Left hindlimb (tissue), 1 donor: ENCODE results near the gene ANKS1A.
"Not testable (repeated sequence)": the region's sequence is repeated elsewhere in the genome, so short reads cannot be mapped to it uniquely, and the experiment has no call there.

Experiments
- DNase-seq: peaks from one replicate; pipeline ENCODE4 v3.0.0-alpha.2; 2018

ANKS1A gene, protein sequence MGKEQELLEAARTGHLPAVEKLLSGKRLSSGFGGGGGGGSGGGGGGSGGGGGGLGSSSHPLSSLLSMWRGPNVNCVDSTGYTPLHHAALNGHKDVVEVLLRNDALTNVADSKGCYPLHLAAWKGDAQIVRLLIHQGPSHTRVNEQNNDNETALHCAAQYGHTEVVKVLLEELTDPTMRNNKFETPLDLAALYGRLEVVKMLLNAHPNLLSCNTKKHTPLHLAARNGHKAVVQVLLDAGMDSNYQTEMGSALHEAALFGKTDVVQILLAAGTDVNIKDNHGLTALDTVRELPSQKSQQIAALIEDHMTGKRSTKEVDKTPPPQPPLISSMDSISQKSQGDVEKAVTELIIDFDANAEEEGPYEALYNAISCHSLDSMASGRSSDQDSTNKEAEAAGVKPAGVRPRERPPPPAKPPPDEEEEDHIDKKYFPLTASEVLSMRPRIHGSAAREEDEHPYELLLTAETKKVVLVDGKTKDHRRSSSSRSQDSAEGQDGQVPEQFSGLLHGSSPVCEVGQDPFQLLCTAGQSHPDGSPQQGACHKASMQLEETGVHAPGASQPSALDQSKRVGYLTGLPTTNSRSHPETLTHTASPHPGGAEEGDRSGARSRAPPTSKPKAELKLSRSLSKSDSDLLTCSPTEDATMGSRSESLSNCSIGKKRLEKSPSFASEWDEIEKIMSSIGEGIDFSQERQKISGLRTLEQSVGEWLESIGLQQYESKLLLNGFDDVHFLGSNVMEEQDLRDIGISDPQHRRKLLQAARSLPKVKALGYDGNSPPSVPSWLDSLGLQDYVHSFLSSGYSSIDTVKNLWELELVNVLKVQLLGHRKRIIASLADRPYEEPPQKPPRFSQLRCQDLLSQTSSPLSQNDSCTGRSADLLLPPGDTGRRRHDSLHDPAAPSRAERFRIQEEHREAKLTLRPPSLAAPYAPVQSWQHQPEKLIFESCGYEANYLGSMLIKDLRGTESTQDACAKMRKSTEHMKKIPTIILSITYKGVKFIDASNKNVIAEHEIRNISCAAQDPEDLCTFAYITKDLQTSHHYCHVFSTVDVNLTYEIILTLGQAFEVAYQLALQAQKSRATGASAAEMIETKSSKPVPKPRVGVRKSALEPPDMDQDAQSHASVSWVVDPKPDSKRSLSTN

DNA sequence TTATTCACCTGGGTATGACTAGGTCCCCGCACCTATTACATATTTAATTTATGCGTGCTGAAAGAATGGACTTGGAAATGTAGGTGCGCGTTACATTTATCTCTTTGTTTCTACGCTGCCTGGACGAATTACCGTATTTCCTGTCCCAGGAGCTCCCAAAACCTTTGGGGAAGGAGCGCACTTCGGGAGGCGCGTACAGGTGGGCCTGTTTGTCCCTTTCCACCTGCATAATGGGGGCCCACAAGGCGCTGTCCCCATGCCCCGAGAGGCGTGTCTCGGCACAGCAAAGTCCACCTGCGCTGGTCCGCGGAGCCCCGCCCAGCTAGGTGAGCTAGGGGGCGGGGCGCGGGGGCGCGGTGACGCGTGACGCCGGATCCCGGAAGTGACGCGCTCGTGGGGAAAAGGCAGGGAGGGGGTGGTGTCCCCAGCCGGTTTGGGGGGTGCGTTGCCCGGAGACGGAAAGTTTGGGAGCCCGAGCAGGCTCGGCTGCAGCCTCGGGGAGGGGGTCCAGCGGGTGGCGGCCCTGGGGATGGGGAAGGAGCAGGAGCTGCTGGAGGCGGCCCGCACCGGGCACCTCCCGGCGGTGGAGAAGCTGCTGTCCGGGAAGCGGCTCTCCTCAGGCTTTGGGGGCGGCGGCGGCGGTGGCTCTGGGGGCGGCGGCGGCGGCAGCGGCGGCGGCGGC is at the start of gene ANKS1A:
TSS of gene ANKS1A (plus strand) at position 382 of the 682 bp plus-strand sequence. CDS start at position 530, 148 bp downstream.
- peak; percentile 86 for DNase-seq

DNA sequence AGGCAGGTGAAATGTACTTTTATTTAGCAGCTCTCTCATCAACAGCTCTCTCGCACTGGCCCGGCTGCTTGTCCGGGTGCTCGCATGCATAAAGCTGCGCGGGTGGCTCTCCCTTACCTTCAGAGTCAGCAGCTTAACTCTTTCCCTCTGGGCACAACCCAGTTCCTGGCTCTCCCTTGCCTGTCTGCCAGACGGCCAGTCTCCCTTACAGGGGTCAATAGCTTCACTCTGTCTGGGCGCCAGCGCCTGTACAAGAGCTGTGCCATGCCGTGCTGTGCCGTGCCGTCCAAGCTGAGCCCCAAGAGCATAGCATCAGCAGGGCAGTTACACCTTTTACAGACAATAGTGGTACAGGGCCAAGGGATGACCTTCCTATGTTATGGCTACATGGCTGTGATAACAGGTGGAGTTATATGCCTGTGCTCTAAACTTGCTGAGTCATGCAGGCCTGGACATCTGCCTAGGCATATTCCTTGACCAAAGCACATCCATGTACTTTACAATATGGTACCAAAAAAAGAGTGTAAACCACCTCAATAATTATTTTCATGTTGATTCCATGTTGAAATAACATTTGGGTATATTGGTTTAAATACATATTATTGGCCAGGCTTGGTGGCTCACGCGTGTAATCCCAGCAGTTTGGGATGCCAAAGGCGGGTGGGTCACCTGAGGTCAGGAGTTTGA is 49.2 kb upstream of the ANKS1A start:
- no peak for DNase-seq

DNA sequence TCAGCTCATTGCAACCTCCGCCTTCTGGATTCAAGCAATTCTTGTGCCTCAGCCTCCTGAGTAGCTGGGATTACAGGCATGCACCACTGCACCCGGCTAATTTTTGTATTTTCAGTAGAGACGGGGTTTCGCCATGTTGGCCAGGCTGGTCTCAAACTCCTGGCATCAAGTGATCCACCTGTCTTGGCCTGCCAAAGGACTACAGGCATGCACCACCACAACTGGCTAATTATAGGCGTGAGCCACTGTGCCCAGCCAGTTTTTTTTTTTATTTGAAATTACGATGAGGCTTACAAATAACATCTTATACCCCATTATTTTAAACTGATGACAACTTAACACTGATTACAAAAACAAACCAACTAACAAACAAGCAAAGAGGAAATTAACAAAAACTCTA is 40.0 kb upstream of the ANKS1A start:
- not testable (repeated sequence) for DNase-seq

DNA sequence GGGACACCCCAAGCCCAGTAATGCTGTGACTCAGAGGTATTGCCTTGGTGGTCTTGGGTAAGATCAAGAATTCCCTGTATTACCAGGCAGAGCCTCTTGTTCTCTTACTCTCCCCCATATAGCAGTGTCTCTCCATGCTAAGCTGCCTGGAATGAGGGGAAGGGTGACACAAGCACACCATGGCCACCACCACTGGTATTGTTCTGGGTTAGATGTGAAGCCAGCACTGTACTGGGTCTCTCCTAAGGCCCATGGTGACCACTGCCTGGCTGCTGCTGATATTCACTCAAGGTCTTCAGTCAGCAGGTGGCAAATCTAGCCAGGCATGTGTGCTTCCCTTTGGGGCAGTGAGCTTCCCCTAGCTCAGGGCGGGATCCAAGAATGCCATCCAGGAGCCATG is 37.7 kb upstream of the ANKS1A start:
- no peak for DNase-seq

DNA sequence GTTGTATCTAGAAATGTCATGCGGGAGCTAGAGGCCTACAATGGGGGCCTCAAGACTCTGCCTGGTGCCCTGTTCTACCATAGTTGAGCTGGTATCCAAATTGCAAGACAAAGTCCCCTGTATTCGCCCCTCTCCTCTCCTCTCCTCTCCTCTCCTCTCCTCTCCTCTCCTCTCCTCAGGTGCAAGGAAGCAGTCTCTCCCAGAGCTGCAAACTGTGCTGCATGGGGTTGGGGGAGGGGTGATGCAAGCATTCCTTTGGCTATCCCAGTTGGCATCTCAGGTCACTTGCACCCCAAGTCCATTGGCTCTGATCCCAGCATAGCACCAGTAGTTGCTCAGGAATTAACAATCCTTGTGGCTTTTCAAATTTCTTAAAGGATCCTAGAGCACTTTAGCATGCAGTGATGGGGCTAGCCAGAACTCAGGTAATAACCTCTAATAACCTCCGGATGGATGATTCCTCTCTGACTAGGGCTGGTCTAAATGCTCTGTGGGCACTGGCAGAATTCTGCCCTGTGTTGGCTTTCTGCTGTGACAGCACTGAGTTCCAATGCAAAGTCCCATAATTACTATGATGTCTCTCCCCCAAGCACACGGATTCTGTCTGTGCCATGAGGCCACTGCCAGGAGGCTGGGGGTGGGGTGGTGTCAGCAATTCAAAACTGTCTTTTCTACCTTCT is 36.5 kb upstream of the ANKS1A start:
- DNase-seq, result no peak

DNA sequence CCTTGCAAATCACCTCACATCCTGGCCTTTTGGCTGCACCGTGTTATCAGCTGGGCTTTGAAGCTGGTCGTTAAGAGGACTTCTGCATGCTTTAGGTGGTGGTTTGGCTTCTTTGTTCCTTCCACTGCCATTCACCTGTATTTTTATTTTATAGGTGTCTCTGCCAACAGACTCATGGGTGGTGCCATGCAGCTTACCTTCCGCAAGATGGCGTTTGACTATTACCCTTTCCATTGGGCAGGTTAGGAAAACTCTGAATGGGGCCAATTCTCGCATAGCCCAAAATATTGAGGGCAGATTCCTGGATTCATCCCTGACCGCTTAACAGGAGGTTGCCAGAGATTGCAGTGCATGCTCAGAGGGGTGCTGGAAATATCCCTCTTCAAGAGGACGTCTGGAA is 33.6 kb upstream of the ANKS1A start:
- DNase-seq, result no peak

DNA sequence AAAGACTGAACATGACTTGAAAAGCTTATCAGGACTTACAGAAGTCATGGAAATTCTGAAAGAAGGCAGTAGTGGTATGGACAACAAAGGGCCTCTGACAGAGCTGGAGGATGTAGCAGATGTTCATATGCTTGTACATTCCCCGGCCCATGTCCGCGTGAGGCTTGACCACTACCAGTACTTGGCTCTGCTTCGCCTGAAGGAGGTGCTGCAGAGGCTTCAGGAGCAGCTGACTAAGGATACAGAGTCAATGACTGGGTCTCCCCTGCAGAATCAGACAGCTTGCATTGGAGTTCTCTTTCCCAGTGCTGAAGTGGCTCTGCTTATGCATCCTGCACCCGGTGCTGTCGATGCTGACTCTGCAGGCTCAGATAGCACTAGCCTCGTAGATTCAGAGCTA is 30.4 kb upstream of the ANKS1A start:
- no peak for DNase-seq

DNA sequence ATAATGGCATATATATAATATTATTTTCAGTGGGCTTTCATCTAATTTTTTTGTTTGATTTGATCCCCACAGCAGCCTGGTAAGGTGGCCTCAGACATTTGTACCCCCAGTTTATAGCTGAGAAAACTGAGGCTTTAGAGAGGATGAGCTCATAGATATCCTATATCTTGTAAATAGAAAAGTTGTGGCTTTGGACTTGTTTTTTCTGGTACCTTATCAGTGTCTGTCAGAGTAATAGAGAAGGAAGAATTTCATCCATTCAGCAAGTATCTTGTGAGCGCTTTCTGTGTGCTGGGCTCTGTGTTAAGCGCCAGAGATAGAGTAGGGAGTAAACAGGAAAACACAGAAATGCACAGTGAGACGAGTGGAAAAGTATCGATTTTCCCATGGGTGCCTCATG is 29.1 kb upstream of the ANKS1A start:
- DNase-seq, result no peak

DNA sequence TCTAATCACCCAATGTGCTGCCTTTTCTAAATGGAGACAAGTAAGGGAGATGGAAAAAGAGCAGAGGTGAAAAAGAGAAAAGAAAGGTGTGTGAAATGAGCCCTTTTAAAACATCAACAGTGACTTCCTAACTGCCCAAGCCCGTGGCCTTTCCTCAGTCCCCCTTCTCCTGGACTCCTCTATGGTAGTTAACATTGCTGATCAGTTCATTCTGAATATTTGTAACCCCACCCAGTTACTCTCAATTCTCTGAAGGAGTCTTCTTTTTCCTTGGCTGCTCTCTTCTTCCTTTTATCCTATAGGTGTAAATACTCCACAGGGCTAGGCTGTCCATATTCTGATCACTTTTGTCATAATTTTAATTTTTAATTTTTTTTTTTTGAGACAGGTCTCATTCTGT is 28.3 kb upstream of the ANKS1A start:
- DNase-seq, result no peak

DNA sequence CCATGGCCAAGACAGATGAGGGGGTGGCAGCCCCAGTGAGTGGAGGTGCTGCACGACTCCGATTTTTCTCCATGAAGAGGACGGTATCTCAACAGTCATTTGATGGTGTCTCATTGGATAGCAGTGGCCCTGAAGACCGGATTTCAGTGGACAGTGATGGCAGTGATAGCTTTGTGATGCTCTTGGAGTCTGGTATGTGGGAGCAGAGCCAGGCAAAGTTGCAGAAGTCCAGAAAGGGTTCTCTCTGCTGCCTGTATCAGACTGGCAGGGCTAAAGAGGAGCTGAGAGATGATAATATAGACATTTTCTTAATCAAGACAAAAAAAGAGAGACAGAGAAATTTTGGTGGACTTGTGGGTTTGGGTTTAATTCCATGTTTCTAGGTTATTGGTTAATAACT is 25.0 kb upstream of the ANKS1A start:
- DNase-seq, result no peak

DNA sequence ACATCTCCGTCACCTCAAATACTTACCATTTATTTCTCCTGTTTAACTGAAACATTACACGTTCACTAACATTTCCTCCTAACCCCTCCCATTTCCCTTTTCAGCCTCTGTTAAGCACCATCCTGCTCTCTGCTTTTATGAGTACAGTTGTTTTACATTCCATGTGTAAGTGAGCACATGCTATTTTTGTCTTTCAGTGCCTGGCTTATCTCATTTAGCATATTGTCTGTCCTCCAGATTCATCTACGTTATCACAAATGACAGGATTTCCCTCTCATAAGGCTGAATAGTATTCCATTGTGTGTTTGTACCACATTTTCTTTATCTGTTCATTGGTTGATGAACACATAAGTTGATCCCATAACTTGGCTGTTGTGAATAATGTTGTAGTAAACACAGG is 23.9 kb upstream of the ANKS1A start:
- no peak for DNase-seq

DNA sequence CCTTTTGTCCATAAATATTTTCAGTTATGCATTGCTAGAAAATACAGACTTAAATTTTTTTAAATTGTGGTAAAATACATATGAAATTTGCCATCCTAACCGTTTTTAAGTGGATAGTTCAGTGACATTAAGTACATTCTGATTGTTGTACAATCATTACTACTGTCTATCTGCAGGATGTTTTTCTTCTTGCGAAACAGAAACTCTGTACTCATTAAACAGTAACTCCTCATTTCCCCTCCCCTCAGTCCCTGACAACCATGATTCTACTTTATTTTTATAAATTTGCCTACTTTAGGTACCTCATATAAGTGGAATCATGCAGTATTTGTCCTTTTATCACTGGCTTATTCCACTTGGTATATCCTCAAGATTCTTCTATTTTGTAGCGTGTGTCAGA is 22.5 kb upstream of the ANKS1A start:
- no peak for DNase-seq

DNA sequence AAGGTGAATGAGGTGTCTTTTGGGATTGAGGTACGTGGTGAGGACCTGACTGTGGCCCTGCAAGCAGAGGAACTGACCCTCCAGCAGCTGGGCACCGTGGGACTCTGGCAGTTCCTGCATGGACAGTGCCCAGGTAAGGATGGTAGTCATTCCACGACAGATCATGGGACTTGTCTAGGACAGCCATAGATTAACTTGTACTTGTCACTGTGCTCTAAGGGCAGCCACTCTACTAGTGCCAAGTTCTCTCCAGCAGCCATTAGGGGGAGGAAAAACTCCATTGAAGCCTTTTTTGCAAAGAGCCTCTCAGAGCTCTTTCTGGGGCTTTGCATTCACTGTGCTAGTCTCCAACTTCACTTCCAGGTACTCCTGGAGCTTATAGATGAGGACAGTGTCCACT is 21.6 kb upstream of the ANKS1A start:
- DNase-seq, result no peak

DNA sequence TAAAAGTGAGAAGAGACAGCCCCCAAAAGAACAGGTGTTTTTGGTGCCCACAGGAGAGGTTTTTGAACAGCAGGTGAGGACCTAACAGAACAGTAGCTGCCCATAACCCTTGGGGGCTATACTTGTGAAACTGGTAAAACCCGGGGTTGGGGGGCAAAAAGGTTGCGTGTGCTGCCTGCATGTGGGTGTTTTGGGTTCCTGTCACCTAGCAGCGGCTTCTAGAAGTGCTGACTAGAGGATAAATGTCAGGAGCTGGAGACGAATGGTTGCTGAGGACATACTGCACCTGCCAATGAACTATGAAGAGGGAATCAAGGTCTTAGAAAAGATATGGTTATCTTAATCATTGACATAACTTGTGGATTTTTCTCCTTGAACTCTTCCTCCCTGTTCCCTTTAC is 17.2 kb upstream of the ANKS1A start:
- DNase-seq, result no peak

DNA sequence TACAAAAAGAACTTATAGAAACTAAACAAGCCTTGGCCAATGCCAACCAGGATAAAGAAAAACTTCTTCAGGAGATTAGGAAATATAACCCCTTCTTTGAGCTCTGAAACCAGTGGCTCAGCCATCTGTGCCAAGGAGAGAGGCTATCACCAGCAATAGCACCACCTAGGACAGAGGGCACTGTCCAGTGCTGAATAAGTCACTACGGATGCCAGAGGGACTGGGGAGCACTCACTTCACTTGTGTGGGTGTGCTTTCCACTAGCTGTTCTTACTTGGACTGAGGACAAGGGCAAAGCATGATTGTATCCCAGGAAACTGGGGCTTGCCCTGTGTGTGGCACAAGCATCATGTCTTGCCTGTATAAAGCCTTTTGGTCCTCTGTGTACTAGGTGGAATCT is 16.7 kb upstream of the ANKS1A start:
- no peak for DNase-seq

DNA sequence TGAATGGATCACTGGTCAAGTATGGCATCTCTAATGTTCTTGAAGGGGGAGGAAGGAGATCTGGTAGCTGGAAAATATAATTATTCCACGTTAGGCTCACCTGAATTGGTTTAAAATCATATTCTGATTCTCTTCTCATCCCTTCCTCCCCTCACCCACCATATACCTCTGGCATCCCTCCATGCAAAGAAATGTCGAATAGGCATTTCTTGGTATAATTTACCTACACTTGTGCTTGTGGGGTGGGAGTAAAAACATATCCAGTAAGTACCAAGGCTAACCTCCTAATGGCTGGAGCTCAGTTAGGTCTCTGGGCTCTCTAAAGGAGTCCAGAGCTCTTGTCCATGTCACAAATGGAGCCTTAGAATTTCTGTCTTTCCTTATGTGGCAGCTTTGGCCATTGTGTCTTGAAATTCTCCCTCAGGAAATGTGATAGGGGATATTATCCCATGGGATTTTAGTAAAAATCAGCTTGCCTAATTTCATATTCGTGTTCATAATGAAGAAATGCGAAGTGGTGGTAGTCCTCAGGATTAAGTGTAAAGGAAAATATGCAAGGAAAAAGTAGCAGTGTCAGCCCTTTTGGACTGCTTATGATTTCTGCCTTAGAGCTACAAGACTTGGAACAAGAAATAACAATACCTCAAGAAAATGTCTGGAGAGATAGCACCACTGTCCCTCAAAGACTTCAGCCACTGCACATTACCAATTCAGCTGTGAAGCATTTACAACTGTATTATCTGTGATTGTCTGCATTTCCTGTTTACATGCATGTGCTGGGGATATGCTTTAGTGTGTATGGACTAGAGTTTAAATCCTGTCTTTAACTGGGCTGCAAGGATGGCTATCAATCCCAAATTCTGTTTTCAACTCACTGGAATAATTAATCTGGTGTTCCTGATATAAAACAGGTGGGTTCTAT is 13.5 kb upstream of the ANKS1A start:
- DNase-seq, result no peak

DNA sequence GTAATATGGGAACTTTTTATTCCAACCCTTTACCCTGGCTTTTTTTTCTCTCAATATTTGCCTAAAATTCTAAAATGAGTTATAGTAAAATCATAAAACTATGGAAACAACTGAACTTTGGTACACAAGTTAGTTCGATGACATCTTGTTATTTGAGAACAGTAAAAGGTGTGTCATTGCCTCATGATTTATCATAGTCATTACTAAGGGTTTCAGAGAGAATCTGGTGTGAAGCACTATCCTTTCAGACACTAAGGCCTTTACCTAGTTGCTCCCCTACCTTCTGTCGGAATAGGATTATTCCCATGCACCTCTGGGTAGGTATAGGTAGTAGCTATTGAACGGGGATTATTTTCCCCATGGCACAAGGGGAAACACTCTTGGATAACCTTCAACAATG is 12.6 kb upstream of the ANKS1A start:
- no peak for DNase-seq

DNA sequence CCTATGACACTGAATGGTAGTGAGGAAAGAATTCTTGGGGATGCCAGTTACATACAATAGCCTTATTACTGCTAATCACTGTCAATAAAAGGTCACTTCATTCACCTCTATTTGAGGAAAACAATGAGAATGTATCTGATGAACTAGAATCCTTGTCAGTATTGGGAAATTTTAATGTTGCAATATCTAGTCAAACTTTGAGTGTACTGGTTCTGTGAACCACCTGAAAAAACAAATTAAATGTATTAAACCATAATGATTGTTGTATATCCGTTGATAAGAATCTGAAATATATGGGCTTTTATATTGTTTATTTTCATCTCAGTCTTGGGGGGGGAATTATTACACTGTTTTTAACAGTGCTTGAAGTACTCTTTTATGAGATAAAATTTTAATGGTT is 11.8 kb upstream of the ANKS1A start:
- DNase-seq, result no peak

DNA sequence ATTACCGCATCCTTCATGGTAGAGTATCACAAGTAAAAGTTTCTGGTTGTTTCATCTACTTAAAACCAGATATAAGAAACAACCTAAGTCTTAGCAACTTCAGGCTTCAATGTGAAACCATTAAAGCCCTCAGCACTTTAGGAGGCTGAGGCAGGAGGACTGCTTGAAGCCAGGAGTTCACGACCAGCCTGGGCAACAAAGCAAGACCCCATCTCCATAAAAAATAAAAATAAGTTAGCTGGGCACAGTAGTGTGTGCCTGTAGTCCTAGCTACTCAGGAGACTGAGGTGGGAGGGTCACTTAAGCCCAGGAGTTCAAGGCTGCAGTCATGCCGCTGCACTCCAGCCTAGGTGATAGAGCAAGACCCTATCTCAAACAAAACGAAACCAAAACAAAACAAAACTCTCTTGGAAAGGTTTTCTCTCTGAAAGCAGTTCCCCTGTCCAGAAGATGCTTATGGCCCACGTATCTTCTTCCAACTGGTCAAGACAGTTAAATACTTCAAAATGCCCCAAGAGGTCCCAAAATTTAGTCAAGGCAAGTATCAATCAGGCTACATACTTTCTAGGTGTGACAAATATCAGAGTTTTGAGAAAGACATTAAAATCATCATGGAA is 11.1 kb upstream of the ANKS1A start:
- DNase-seq, result no peak

DNA sequence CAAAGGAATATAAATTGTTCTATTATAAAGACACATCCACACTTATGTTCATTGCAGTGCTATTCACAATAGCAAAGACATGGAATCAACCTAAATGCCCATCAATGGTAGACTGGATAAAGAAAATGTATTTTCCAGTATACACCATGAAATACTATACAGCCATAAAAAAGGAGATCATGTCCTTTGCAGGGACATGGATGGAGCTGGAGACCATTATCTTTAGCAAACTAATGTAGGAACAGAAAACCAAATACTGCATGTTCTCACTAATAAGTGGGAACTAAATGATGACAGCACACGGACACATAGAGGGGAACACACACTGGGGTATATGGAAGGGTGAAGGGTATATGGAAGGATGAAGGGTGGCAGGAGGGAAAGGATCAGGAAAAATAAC is 5.0 kb upstream of the ANKS1A start:
- DNase-seq, result not testable (repeated sequence)
